Breast epithelium (tissue), 3 donors: ENCODE data around the gene CYTIP.

ENCODE experiments used
- POLR2AphosphoS5 ChIP-seq, 3 donors: sonication (generic); formaldehyde crosslinking; IDR thresholded peaks; one replicate each; pipeline ENCODE4 v1.6.1; 2017; ENCODE audit warnings: antibody characterized with exemption in 3 of 3
- TF ChIP-seq, protein P1 (sequence below), 3 donors: fragments of 450-650 bp; IDR thresholded peaks; one replicate each; pipeline ENCODE4 v1.5.1; 2016 to 2017; ENCODE audit warnings: antibody characterized with exemption in 3 of 3, mild to moderate bottlenecking in 3 of 3, moderate library complexity in 3 of 3

DNA sequence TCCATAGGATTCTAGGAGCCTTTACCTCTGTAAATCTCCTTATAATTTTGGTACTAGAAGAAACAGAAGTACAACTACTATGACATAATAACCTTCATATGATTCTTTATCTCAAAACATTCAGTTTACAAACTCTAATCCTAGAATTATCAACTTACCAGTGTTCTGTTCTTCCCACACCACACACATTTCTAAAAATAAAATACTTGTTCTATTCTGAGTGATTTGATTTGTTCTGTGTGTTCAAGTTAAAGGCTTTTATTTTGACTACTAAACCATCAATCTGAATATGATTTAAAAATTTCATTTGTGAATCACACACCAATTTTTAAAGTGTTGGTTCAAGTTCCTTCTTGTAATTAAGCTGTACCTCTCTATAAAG, 16.0 kb downstream of the CYTIP start:
- TF ChIP-seq, protein P1, sequence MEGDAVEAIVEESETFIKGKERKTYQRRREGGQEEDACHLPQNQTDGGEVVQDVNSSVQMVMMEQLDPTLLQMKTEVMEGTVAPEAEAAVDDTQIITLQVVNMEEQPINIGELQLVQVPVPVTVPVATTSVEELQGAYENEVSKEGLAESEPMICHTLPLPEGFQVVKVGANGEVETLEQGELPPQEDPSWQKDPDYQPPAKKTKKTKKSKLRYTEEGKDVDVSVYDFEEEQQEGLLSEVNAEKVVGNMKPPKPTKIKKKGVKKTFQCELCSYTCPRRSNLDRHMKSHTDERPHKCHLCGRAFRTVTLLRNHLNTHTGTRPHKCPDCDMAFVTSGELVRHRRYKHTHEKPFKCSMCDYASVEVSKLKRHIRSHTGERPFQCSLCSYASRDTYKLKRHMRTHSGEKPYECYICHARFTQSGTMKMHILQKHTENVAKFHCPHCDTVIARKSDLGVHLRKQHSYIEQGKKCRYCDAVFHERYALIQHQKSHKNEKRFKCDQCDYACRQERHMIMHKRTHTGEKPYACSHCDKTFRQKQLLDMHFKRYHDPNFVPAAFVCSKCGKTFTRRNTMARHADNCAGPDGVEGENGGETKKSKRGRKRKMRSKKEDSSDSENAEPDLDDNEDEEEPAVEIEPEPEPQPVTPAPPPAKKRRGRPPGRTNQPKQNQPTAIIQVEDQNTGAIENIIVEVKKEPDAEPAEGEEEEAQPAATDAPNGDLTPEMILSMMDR (IDR thresholded peaks at IDR 0.05), result no peak
- no peak for TF ChIP-seq POLR2AphosphoS5 (IDR thresholded peaks at IDR 0.05)
